Glomerular visceral epithelial cell (primary cell): Measurements from ENCODE around the gene NAB1.
A peak's percentile ranks its signal among the peaks of the same experiment; 100 is the strongest.

Source experiments
- DNase-seq: peaks from one replicate; pipeline ENCODE4 v3.0.0-alpha.2; 2016; ENCODE audit errors: extremely low spot score

The NAB1 gene

DNA sequence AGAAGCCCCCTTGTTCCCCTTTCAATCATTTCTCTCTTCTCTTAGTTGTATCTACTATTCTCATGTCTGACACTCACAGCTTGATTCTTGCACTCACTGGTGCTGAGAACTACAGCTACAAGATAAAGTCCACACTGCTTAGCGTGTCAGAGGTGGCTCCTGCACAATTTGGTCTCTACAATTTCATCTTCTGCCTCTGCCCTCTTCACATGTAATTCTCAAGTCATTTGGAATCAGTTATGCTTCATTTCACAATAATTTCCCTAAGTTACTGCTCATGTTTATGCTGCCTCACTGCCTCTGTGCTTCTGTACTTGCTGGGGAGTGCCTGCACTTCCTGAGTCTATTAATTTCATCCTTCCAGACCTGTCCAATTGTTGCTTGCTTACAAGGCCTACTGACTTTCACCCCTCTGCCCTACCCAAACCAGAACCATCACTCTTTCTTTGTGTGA, 11.6 kb upstream of the NAB1 start:
- DNase-seq: peak; percentile 42

DNA sequence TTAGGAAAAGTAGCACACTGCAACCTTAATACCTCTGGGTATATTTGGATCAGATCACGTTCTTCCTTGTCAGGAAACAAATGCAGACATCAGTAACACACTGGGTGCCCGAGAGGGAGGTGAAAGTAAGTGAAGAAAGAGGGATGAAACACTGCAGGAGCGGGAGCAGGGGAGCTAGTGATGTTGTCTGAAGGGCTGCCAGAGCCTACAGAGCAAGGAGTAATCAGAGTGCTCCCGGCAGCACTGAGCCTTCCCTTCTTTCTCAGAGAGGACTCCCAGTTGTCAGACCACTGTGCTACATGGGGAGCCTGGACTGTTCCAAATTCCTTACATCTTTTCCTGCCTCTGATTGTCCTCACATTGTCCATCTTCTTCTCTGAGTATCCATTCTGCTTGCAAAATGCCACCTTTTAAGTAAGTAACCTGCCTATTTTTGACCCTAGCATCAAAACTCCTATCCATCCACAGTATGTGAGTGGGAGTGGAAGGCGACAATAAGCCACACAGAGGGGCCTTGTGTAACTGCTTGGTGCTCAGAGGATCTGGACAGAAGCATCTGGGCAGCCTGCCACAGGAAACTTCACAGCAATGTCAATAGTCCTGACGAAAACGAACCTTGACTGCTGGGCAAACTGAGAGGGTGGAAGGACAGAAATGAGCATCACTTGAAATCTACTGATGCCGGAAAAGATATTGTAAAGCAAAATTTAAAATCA, 10.8 kb upstream of the NAB1 start:
- no peak for DNase-seq

DNA sequence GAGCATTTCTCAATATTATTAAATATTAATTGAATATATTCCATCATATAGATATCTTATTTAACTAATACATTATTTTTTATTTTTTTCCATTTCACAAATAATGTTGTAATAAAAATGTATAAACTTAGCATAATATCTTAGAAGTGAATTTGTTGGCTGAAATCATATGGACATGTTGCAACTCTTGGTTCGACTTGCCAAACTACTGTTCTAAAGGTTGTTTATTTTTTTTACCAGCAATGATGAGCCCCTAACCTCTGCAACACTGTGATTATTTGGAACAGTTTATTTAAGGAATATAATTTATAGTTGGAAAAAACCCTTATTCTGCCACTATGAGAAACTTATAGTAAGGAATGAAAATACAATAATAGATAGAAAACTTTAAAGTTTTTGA, 8.8 kb upstream of the NAB1 start:
- no peak for DNase-seq

DNA sequence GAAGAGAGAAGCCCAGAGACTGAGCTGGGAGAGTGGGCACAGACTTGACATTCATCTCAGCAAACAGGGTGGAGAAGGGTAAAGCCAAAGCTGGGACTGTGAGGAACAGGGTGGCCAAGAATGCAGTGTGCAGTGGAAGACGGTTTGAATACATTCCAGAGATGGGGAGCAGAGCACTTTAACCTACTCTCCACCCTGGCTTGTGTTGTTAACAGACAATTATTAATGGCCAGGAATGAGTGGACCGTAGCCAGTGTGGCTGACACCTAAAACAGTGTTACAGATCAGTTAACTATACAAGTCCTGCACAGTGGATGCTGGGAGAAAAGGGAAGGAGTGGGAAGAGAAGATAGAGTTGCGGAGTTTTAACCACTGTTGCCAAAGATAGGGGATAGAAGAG, 7.4 kb upstream of the NAB1 start:
- DNase-seq: peak; percentile 58

- no peak for DNase-seq
Observed at GRCh38 chr2:190646780-190647522, 1.9 kb upstream of the NAB1 start.

DNA sequence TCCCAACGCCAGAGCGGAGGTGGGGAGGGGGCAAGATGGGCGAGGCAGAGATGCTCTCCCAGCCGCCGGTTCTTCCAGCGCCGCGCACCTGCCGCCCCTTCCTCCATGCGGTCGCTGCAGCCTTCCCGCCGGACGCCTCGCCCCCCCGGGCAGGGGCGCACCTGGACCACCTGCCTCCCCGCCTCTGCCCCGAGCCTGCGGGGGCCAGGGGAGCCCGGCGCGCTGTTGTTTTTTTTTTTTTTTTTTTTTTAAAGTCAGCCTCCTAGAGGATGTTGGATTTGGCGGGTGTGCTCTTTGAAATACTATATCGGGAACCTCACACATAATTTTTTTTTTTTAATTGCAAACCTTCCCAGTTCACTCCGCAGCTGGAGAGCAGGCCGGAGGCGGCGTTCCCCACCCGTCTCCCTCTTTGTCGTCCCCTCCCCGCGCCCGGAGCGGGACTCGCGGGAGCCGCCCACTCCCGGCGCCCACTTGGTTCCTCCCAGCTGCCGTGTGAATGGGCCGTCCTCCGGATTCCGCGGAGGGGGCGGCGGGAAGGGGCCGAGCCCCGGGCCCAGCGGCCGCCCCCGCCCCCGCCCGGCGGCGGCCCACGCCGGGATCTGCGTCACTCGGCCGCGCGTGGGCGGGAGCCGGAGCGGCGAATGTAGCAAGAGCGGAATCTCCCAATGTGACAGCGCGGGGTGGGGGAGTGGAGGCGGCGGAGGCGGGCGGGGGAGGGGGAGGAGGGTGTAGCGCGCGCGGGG, 421 bp upstream of the NAB1 start:
- DNase-seq: peak; percentile 95

- DNase-seq: peak; percentile 29
Observed at GRCh38 chr2:190649798-190650390, 1.0 kb downstream of the NAB1 start.

DNA sequence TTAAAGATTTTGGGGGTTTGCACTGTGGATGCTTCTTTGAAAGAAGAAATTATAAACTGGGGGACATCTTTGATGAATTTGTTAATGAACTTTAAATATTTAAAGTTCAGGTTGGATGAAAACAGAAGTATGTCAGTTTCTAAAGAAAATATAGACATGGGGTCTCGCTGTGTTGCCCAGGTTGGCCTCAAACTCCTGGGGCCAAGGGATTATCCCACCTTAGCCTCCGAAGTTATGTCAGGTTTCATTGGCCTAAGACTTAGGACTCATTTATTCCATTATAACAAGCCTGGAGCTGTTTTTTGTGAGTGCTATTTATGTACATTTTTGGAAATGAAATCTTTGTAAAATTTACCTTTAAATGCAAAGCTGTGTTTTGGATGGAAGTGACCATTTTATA, 2.5 kb downstream of the NAB1 start:
- no peak for DNase-seq

DNA sequence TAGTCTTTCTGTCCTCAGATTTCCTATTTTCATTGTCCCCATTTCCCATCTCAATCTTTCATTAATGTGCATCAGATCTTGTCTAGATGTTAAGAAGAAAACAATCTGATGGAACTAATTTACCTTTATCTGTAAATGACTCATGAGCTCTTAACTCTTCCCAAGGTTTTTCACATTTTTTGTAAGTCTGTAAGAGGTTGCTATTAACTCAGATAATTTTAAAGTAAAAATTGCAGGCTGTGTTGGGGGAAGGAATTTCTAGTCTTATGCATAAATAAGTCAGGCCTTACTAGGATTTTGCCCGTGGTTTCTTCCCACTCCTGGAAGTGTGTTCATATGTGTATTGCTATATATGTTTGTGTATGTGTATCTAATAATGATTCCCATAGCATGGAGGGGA, 4.3 kb downstream of the NAB1 start:
- DNase-seq: no peak

GRCh38 chr2:190653931-190654330, 5.0 kb downstream of the NAB1 start:
- DNase-seq: no peak

DNA sequence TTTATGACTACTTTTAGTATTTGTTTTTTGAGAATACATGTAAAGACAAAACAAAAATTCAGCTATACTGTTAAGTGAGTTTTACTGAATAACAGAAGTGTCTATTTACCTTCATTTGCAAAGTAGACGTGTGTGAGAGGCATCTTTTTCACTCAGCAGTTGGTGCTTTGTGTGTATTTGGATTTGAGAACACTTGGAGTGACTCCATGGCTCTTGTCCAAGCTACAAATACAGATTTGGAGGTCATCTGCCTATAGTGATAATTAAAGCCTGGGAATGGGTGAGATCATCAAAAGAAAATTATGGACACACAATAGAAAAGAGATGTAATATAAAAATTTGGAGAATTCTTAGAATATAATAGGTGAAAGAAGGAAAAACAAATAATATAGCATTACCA, 6.2 kb downstream of the NAB1 start:
- no peak for DNase-seq

DNA sequence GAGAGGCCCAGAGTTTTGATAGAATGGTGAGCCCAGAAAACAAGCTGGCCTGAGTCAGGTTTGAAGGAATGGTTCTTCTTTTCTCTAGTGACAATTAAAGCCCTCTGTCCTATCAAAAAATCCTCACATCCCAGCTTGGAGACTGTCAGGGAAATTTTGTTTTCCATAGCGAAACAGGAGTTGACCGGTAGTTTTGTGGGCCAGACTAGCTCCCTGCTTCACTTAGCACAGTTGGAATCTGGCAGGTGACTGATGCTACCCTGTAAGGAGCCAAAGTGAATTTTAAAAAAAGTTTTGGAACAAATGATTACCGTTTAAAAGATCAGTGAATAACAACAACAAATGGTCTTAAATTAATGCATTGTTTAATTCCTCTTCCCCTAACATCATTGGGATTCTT, 6.7 kb downstream of the NAB1 start:
- DNase-seq: no peak

GRCh38 chr2:190656301-190656700, 7.4 kb downstream of the NAB1 start:
- DNase-seq: no peak

GRCh38 chr2:190657474-190658255, 8.8 kb downstream of the NAB1 start:
- DNase-seq: no peak

DNA sequence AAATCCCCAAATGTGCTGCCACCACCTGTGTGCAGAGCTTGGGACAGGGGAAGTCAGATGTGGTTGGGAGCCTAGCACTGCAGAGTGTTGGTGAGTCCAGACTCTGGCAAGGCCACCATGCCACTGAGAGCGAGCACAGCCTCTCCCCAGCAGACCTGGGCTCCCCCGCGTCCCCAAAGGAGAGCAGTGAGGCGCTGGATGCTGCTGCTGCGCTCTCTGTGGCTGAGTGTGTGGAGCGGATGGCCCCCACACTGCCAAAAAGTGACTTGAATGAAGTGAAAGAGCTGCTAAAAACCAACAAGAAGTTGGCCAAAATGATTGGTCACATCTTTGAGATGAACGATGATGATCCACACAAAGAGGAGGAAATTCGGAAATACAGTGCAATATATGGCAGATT, 10.7 kb downstream of the NAB1 start:
- no peak for DNase-seq

DNA sequence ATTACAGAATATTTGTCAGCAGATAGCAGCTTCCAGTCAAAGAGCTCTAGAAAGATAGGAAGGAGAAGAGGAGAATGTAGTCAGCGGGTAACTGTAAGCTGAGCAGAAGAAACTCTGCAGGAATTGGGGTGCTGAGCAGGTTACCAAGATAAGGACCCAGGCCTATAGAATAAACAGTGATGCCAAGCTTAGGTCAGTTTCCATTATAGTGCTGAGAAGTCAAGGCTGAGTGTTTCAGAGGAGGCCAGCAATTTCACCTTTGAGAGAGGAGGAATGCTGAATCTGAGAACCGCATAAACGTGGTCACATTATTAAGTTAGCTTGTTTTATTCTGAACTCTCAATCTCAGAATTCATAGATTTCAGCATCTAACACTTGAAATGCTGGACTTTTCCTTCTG, 13.9 kb downstream of the NAB1 start:
- no peak for DNase-seq

- DNase-seq: no peak
Observed at GRCh38 chr2:190663348-190663747, 14.5 kb downstream of the NAB1 start.

- no peak for DNase-seq
Observed at GRCh38 chr2:190663839-190664238, 15.0 kb downstream of the NAB1 start.

- DNase-seq: peak; percentile 75
Observed at GRCh38 chr2:190664240-190664639, 15.4 kb downstream of the NAB1 start.

DNA sequence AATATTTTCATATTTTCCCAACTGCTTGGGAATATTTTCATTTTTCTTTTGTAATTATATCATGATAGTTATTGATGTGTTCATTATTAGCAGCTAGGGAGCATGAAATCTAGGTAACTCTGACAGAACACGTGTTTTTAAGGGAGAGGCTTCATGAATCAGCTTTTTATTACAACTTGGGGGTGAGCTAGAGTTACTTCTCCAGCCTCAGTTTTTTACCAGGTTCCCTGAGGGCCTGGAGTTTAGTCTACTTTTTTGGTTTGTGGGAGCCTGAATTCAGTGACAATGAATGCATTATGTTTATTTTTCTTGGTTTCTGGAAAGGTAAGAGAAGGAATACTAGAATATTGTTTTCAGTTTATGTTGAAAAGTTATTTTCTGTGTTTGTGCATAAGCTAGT, 18.0 kb downstream of the NAB1 start:
- DNase-seq: no peak

- no peak for DNase-seq
Observed at GRCh38 chr2:190668892-190669291, 20.0 kb downstream of the NAB1 start.
